Measurements from ENCODE around the gene HDGF. TPM values are rescaled to one million over a fixed set of nuclear protein-coding genes. Genes with fewer than 3 reads are reported as not detected.

HDGF gene
- total and polyA plus RNA-seq, 9 of the 15 experiments (the other 6 are each of a cell fraction or from before 2014, with no cell fraction given) = 38.8 to 601 (median 400) TPM

DNA sequence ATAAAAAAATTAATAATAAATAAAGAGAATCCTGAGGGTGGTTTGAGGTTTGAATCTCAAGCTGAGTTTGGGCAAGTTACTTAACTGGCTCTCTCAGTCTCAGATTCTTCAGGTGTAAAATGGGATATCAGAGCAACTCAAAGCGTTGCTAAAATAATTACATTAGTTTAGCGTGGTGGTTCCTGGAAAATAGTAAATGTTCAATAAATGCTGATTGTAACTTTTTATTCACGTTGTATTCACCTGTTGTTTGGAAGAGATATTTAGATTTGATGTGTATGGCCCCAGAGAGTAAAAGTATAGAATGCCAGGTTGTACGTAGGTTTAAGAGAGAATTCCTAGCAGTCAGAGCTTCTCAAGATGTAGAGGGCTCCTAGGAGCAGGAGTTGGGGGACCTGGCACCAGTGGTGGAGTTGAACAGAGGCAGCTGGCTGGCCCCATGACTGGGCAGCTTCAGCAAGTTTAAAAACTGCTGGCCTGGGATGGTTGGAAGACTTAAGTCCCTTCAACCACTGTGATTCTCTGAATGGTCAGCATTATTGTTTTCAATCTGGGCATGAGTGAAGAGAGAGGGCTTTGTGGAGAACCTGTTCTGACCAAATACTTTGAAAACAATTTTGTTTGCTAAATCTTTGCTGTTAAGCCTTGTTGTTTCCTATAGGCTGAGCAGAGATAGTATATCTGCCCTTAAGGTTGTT is 38.3 kb upstream of the HDGF start:
- no peak overlapping the region; the same call in 2 of the 3 replicates for H3K27ac ChIP-seq (ENCODE audit: extremely low read depth, low read depth, low read length)
- 0 out of 2 replicates have a peak, but pooled peaks cover 4% of the 10 kb centered on the region for H4K20me1 ChIP-seq (replicated peaks; ENCODE audit: control insufficient read depth, insufficient read depth, low read length)
- no peaks in the 10 kb centered on the region for H3K4me1 ChIP-seq (replicated peaks in 1 of 2; ENCODE audit: control insufficient read depth in 2 of 2, insufficient read depth in 2 of 2, low read length in 2 of 2)
- no peaks in the 10 kb centered on the region for H3K9me1 ChIP-seq (ENCODE audit: control insufficient read depth, insufficient read depth, low read length)
- no peak for FAIRE-seq
- H2AFZ ChIP-seq (ENCODE audit: low read depth, low read length) = no peak overlapping the region
- H3K36me3 ChIP-seq (ENCODE audit: control insufficient read depth, insufficient read depth, low read length) = peaks cover 88% of the 10 kb centered on the region
- H3K27me3 ChIP-seq (ENCODE audit: control insufficient read depth in 2 of 2, insufficient read depth in 2 of 2, low read length in 2 of 2) = no peaks in the 10 kb centered on the region
- DNase-seq (ENCODE audit: extremely low read depth in 1 of 4, low spot score in 3 of 4) = no peak
- TF ChIP-seq C11orf30 (IDR thresholded peaks at IDR 0.05; ENCODE audit: low read depth) = peak; percentile 49
- peak; percentile 66; the same call in 1 of the 2 replicates for TF ChIP-seq ZNF316 (IDR thresholded peaks at IDR 0.05)
- no peak for TF ChIP-seq IFI16 (CRISPR knock-in tag; IDR thresholded peaks at IDR 0.05)
- no peak overlapping the region for H3K9ac ChIP-seq (ENCODE audit: insufficient read depth in 1 of 2, low read depth in 2 of 2, low read length in 2 of 2)
- in situ Hi-C loops (cut with MboI) (no loop called here), intact Hi-C loops (cut with micrococcal nuclease) (no loop called here)
- 79% methylated on average over 4 of the region's 4 CpGs for WGBS (ENCODE audit: insufficient coverage, low coverage, missing lambda C conversion rate)
- peaks cover 17% of the 10 kb centered on the region; the same call in 1 of the 3 replicates for H3K79me2 ChIP-seq (ENCODE audit: control insufficient read depth, insufficient read depth, low read length)
- ChIA-PET POLR2A (interaction anchor here (0.6 to 1.6 kb wide), 8 partner anchors 10 to 49 kb away, joined by 3 to 7 read pairs (median 3); partner anchors contain the start of genes HDGF and MRPL24), CTCF (ENCODE audit: low intra/inter-chr PET ratio) (no interaction called here)
- TSS peak; percentile 22 for BruUV-seq (replicated peaks)
- H3K4me3 ChIP-seq = no peak overlapping the region
- H3K4me2 ChIP-seq (ENCODE audit: insufficient read depth, low read length) = no peak overlapping the region
- H3K9me3 ChIP-seq (replicated peaks; ENCODE audit: control insufficient read depth, insufficient read depth, low read depth, low read length) = no peaks in the 10 kb centered on the region
- ATAC-seq = no peak

DNA sequence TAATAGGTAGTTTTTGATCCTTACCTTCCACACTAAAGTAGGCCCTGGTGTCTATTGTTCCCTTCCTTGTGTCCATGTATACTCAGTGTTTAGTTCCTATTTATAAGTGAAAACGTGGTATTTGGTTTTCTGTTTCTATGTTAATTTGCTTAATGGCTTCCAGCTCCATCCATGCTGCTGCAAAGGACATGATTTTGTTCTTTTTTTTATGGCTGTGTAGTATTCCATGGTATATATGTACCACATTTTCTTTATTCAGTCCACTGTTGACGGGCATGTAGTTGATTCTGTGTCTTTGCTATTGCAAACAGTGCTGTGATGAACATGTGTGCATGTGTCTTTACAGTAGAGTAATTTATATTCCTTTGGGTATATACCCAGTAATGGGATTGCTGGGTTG is 36.7 kb upstream of the HDGF start:
- in situ Hi-C loops (cut with MboI) = no loop called here
- POLR2A ChIA-PET = interaction anchor here (1.1 to 1.3 kb wide), 3 partner anchors 10 to 62 kb away, joined by 3 to 4 read pairs (median 4); no protein-coding TSS in a partner anchor
- peaks cover 83% of the 10 kb centered on the region for H3K36me3 ChIP-seq (ENCODE audit: control insufficient read depth, insufficient read depth, low read length)
- TF ChIP-seq BRF1 (IDR thresholded peaks at IDR 0.05; ENCODE audit: borderline replicate concordance, extremely low read depth, insufficient read length) = no peak
- TF ChIP-seq GABPB1 (CRISPR knock-in tag; IDR thresholded peaks at IDR 0.05) = no peak
- TF ChIP-seq, protein P1, sequence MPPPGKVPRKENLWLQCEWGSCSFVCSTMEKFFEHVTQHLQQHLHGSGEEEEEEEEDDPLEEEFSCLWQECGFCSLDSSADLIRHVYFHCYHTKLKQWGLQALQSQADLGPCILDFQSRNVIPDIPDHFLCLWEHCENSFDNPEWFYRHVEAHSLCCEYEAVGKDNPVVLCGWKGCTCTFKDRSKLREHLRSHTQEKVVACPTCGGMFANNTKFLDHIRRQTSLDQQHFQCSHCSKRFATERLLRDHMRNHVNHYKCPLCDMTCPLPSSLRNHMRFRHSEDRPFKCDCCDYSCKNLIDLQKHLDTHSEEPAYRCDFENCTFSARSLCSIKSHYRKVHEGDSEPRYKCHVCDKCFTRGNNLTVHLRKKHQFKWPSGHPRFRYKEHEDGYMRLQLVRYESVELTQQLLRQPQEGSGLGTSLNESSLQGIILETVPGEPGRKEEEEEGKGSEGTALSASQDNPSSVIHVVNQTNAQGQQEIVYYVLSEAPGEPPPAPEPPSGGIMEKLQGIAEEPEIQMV (tag; conservative IDR thresholded peaks at IDR 0.05; ENCODE audit: low read depth) = no peak
- TF ChIP-seq MAFK (IDR thresholded peaks at IDR 0.05; ENCODE audit: low read length) = no peak
- TF ChIP-seq RBM25 (IDR thresholded peaks at IDR 0.05; ENCODE audit: low read depth, low read length, severe bottlenecking) = no peak
- TF ChIP-seq, protein P2, sequence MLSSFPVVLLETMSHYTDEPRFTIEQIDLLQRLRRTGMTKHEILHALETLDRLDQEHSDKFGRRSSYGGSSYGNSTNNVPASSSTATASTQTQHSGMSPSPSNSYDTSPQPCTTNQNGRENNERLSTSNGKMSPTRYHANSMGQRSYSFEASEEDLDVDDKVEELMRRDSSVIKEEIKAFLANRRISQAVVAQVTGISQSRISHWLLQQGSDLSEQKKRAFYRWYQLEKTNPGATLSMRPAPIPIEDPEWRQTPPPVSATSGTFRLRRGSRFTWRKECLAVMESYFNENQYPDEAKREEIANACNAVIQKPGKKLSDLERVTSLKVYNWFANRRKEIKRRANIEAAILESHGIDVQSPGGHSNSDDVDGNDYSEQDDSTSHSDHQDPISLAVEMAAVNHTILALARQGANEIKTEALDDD (IDR thresholded peaks at IDR 0.05) = no peak
- no peak for TF ChIP-seq MCM2 (IDR thresholded peaks at IDR 0.05; ENCODE audit: low read depth)
- TF ChIP-seq HNRNPUL1 (IDR thresholded peaks at IDR 0.05; ENCODE audit: low read length) = no peak
- TF ChIP-seq NR2C2 (CRISPR knock-in tag; IDR thresholded peaks at IDR 0.05) = no peak
- TF ChIP-seq NR2C2 (tag; IDR thresholded peaks at IDR 0.05) = no peak
- TF ChIP-seq KLF6 (CRISPR knock-in tag; IDR thresholded peaks at IDR 0.05; ENCODE audit: borderline replicate concordance) = no peak

More for the DNA sequence above, 36.7 kb upstream of the HDGF start:
- peaks cover 23% of the 10 kb centered on the region; the same call in 2 of the 3 replicates for H3K79me2 ChIP-seq (ENCODE audit: control insufficient read depth, insufficient read depth, low read length)
- BruUV-seq (replicated peaks) = no TSS peak
- no peaks in the 10 kb centered on the region for H3K9me3 ChIP-seq (replicated peaks; ENCODE audit: control insufficient read depth, insufficient read depth, low read depth, low read length)
- H3K9ac ChIP-seq (ENCODE audit: insufficient read depth in 1 of 2, low read depth in 2 of 2, low read length in 2 of 2) = no peak overlapping the region
- H4K20me1 ChIP-seq (replicated peaks; ENCODE audit: control insufficient read depth, insufficient read depth, low read length) = 0 out of 2 replicates have a peak, but pooled peaks cover 4% of the 10 kb centered on the region
- DNase-seq (ENCODE audit: extremely low read depth in 1 of 4, low spot score in 3 of 4) (no peak), ATAC-seq (no peak), FAIRE-seq (no peak)
- no peak overlapping the region for H3K27ac ChIP-seq (ENCODE audit: extremely low read depth, low read depth, low read length)
- H3K4me2 ChIP-seq (ENCODE audit: insufficient read depth, low read length) = no peak overlapping the region
- 88% methylated on average over 2 of the region's 2 CpGs for WGBS (ENCODE audit: insufficient coverage, low coverage, missing lambda C conversion rate)
- intact Hi-C loops (cut with micrococcal nuclease) = no loop called here
- H3K27me3 ChIP-seq (ENCODE audit: control insufficient read depth in 2 of 2, insufficient read depth in 2 of 2, low read length in 2 of 2) = no peaks in the 10 kb centered on the region
- no peak overlapping the region for H3K4me3 ChIP-seq
- H3K9me1 ChIP-seq (ENCODE audit: control insufficient read depth, insufficient read depth, low read length) = no peaks in the 10 kb centered on the region
- H3K4me1 ChIP-seq (replicated peaks in 1 of 2; ENCODE audit: control insufficient read depth in 2 of 2, insufficient read depth in 2 of 2, low read length in 2 of 2) = no peaks in the 10 kb centered on the region
- H2AFZ ChIP-seq (ENCODE audit: low read depth, low read length) = no peak overlapping the region
- CTCF ChIA-PET (ENCODE audit: low intra/inter-chr PET ratio) = no interaction called here

All from K562 (cell line).